ENCODE measurements around the gene ZC2HC1B. TPM values are rescaled to one million over a fixed set of nuclear protein-coding genes. Genes with fewer than 3 reads are reported as not detected.

Gene ZC2HC1B, protein sequence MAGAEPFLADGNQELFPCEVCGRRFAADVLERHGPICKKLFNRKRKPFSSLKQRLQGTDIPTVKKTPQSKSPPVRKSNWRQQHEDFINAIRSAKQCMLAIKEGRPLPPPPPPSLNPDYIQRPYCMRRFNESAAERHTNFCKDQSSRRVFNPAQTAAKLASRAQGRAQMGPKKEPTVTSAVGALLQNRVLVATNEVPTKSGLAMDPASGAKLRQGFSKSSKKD
- total RNA-seq (under 1 TPM in 1 of 2 donors, not detected in 1; 0.34 TPM), total RNA-seq (0 to 0.46 reads per million in 2 donors)

DNA sequence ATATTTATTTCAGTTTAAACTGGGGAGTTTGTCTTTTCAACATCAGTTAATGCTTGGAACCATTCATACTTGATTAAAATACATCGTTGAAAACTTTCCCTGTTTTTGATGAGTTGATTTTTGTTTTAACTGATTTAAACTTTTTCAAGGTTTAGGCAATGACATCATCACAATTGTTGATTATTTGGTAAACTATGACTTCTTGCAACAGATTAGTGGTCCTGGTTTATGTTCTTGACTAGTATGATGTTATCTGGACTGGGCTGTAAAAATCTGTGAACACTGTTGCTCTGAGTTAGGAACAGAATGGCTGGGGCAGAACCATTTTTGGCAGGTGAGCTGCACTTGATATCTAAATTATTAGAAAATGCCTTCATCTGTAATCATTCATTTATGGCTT lies at the start of gene ZC2HC1B:
Gene ZC2HC1B, plus strand, starts transcription at position 241 of the 400 bp plus-strand sequence. Its CDS starts 66 bp downstream, at position 307.
- H3K27ac Mint-ChIP-seq: no peak within 1 kb of the TSS
- no peak for DNase-seq
- peaks cover 13% of the 10 kb centered on the region for H3K36me3 Mint-ChIP-seq (ENCODE audit: low read depth)
- H3K9me3 ChIP-seq (ENCODE audit: control insufficient read depth, low read length, poor library complexity, severe bottlenecking): no peaks in the 10 kb centered on the region
- no peak for ATAC-seq
- H3K4me1 Mint-ChIP-seq: no peaks in the 10 kb centered on the region
- H3K27me3 Mint-ChIP-seq: no peaks in the 10 kb centered on the region
- no peak within 1 kb of the TSS for H3K4me3 Mint-ChIP-seq

DNA sequence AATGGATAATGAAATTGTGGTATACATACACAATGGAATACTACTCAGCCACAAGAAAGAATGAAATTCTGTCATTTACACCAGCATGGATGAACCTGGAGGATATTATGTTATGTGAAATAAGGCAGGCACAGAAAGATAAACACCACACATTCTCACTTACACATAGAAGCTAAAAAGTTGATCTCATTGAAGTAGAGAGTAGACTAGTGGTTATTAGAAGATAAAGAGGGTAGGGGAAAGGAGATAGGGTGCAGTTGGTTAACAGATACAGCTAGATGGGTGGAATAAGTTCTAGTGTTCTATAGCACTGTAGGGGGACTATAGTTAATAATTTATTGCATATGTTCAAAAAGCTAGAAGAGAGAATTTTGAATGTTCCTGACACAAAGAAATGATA lies 46.7 kb upstream of the ZC2HC1B start:
- ATAC-seq (no peak), DNase-seq (no peak)
- Mint-ChIP-seq H3K4me1 (peaks cover 5% of the 10 kb centered on the region), H3K27ac (peak overlapping the region; percentile 59), H3K36me3 (ENCODE audit: low read depth) (peaks cover 4% of the 10 kb centered on the region), H3K4me3 (no peak overlapping the region), H3K27me3 (no peaks in the 10 kb centered on the region)
- H3K9me3 ChIP-seq (ENCODE audit: control insufficient read depth, low read length, poor library complexity, severe bottlenecking): no peaks in the 10 kb centered on the region

DNA sequence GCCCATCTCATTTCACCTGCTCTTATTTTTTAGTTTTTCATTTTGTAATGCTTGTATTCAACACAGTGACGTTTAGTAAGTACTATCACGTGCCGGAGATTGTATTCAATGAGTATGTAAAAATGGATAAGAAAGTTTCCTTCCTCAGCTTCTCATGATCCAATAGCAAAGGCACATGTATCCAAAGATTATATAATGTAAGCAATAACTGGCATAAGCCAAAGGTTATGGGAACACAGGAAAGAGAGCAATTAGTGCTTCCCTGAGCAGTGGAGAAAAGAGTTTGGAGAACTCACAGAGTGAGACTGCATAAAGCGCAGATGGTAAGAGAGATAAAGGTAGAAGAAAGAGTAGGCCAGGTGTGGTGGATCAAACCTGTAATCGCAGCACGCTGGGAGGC lies 42.9 kb upstream of the ZC2HC1B start:
- Mint-ChIP-seq H3K36me3 (ENCODE audit: low read depth) (peaks cover 10% of the 10 kb centered on the region), H3K4me3 (no peak overlapping the region), H3K4me1 (peaks cover 8% of the 10 kb centered on the region), H3K27ac (peak overlapping the region; percentile 62), H3K27me3 (no peaks in the 10 kb centered on the region)
- H3K9me3 ChIP-seq (ENCODE audit: control insufficient read depth, low read length, poor library complexity, severe bottlenecking): no peaks in the 10 kb centered on the region
- no peak for ATAC-seq
- no peak for DNase-seq

DNA sequence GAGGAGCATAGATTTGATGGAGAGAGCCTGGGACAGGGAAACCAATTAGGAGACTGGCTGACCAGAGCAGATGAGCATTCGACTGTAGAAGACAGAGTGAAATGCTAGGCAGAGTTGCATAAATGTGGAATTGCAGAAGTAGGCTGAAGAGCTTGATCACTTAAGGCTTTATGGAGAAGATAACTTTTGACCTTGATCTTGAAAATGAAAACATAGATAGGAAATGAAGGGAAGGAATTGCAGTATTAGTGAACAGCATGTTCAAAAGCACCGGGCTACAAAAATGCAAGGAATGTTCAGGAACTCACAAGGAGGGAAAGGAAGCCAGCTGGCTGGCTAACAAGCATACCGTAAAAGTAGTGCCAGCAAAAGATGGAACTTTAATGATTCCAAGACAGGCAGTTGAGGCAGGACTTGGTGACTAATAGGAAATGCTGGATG lies 41.7 kb upstream of the ZC2HC1B start:
- Mint-ChIP-seq H3K27ac (peak overlapping the region; percentile 67), H3K4me1 (peaks cover 8% of the 10 kb centered on the region), H3K36me3 (ENCODE audit: low read depth) (peaks cover 9% of the 10 kb centered on the region), H3K4me3 (no peak overlapping the region), H3K27me3 (no peaks in the 10 kb centered on the region)
- no peak for DNase-seq
- no peak for ATAC-seq
- H3K9me3 ChIP-seq (ENCODE audit: control insufficient read depth, low read length, poor library complexity, severe bottlenecking): no peaks in the 10 kb centered on the region

DNA sequence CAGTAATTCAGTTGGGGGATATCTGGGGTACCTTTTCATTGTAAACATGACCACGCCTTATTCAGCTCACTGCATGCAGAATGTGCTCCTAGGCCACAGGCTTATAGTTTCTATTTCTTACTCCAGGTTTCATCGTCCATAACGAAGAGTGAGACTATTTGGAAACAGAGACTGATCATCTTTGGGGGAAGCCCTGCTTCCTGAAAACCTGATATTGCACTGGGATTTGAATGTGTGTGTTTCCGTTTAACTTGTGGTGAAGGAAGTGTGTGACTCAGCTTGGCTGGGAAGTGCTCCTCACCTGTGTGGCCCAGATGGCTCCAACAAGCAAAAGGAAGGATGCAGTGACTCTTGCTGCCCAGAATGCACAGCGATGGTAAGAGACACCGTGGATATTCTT lies 40.7 kb upstream of the ZC2HC1B start:
- no peak for DNase-seq
- ATAC-seq: no peak
- Mint-ChIP-seq H3K4me3 (no peak overlapping the region), H3K27me3 (no peaks in the 10 kb centered on the region), H3K36me3 (ENCODE audit: low read depth) (peaks cover 8% of the 10 kb centered on the region), H3K27ac (no peak overlapping the region), H3K4me1 (peaks cover 8% of the 10 kb centered on the region)
- H3K9me3 ChIP-seq (ENCODE audit: control insufficient read depth, low read length, poor library complexity, severe bottlenecking): no peaks in the 10 kb centered on the region

DNA sequence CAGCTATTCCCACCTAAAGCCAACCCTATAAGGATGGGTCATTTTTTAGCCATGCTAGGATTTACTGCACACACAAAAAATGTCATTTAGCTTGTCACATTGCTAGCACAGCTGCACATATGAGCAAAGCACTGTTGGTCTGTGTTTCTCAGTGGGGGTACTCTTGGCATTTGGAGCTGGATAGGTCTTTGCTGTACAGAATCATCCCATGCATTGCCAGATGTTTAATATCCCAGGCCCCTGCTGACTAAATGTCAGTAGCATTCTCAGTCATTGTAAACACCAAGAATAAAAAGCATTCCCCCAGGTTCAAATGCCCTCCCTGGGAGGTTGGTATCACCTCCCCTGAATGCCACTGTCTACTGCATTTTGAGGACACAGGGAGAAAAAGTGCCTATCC lies 35.7 kb upstream of the ZC2HC1B start:
- Mint-ChIP-seq H3K4me3 (no peak overlapping the region), H3K4me1 (peaks cover 3% of the 10 kb centered on the region), H3K27me3 (no peaks in the 10 kb centered on the region), H3K36me3 (ENCODE audit: low read depth) (peaks cover 4% of the 10 kb centered on the region), H3K27ac (no peak overlapping the region)
- no peak for DNase-seq
- no peak for ATAC-seq
- H3K9me3 ChIP-seq (ENCODE audit: control insufficient read depth, low read length, poor library complexity, severe bottlenecking): no peaks in the 10 kb centered on the region

DNA sequence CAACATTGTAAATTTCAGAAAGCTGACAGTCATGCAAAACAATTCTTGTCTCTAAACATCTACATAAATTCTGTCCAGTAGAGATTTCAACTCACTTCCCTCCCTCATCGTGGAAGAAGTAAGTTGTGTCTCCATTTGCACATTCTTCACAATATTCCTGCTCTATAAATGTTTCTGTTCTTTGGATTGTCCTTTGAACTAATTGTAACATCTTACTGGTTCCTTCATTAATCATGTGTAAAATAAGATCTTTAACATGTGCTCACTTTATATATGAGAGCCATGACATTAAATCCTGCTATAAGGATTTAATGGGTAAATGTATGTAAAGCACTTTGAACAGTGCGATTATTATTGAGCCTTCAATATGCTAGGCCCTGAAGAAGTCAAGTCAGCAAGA lies 28.1 kb upstream of the ZC2HC1B start:
- ATAC-seq: no peak
- H3K4me1 Mint-ChIP-seq: no peaks in the 10 kb centered on the region
- no peak overlapping the region for H3K27ac Mint-ChIP-seq
- H3K36me3 Mint-ChIP-seq (ENCODE audit: low read depth): no peaks in the 10 kb centered on the region
- H3K9me3 ChIP-seq (ENCODE audit: control insufficient read depth, low read length, poor library complexity, severe bottlenecking): no peaks in the 10 kb centered on the region
- no peaks in the 10 kb centered on the region for H3K27me3 Mint-ChIP-seq
- H3K4me3 Mint-ChIP-seq: no peak overlapping the region
- DNase-seq: no peak

DNA sequence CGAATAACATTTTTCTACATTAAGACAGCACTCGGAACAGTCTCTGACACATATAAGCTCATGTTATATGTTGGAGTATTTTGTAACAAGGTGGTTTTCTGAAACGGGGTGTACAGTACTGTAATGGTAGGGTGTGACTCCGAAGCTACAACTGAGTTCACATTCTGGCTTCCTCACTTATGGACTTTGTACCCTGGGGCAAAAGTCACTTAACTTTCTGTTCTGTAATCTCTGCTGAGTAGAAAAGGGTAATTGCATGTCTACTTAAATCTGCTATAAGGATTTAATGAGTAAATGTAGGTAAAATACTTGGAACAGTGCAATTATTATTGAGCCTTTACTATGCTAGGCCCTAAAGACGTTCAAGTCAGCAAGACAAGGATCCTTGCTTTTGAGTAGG lies 25.9 kb upstream of the ZC2HC1B start:
- no peak overlapping the region for H3K27ac Mint-ChIP-seq
- no peaks in the 10 kb centered on the region for H3K27me3 Mint-ChIP-seq
- peaks cover 3% of the 10 kb centered on the region for H3K4me1 Mint-ChIP-seq
- no peaks in the 10 kb centered on the region for H3K36me3 Mint-ChIP-seq (ENCODE audit: low read depth)
- no peak for DNase-seq
- H3K9me3 ChIP-seq (ENCODE audit: control insufficient read depth, low read length, poor library complexity, severe bottlenecking): no peaks in the 10 kb centered on the region
- ATAC-seq: no peak
- no peak overlapping the region for H3K4me3 Mint-ChIP-seq

DNA sequence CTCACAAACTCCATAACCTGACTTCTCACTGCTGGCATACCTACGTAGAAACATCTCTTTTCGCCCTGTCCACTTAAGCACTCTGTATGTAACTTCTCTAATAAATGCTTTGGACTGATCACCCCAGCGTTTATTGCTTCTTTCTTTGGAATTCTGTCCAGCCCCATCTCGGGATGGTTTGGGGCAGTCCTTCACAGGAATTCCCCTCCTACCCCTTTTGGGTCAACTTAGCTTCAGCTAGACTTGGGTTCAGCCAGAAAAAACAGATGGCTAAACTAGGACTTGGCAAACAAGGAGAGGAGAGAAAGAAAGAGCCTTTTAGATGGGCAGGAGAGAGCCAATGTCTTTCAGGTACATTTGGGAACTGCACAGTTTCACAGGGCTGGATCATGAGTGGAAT lies 25.1 kb upstream of the ZC2HC1B start:
- H3K27ac Mint-ChIP-seq: no peak overlapping the region
- H3K36me3 Mint-ChIP-seq (ENCODE audit: low read depth): no peaks in the 10 kb centered on the region
- H3K27me3 Mint-ChIP-seq: no peaks in the 10 kb centered on the region
- no peak overlapping the region for H3K4me3 Mint-ChIP-seq
- ATAC-seq (no peak), DNase-seq (no peak)
- H3K4me1 Mint-ChIP-seq: peaks cover 10% of the 10 kb centered on the region
- no peaks in the 10 kb centered on the region for H3K9me3 ChIP-seq (ENCODE audit: control insufficient read depth, low read length, poor library complexity, severe bottlenecking)

DNA sequence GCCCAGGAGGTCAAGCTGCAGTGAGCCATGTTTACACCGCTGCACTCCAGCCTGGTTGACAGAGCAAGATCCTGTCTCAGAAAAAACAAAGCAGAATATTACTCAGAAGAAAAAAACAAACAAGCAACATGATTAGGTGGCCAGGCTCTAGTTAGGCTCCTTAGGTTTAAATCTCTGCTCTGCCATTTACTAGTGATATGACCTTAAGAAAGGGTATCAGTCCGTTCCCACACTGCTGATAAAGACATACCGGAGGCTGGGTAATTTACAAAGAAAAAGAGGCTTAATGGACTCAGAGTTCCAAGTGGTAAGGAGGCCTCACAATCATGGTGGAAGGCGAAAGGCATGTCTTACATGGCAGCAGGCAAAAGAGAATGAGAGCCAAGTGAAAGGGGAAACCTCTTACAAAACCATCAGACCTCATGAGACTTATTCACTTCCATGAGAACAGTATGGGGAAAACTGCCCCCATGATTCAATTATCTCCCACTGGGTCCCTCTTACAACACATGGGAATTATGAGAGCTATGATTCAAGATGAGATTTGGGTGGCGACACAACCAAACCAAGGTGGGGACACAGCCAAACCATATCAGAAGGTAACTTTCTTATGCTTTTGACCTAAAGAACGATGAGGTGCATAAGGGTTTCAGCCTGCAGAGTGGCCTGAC lies 23.5 kb upstream of the ZC2HC1B start:
- Mint-ChIP-seq H3K27ac (no peak overlapping the region), H3K4me3 (peak overlapping the region; percentile 33)
- ATAC-seq: no peak

DNA sequence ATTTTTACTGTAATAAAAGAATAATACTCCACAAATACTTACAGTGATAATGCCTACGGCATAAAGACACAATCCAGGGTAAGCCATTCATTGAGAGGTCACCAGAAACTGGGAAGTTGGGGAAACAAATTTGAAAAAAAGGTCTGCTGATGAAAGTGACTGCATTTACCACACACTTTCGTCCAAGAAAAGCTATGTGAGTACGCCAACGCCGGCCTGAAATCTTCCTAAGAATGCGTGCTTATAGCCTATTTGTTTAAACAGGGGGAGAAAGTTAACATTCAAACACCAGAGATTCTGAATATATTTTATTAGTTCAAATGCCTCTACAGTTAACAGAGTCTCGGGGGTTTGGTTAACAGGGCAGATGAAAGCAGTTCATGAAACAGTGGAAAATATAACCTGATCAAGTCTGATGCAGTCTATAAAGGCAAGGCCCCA lies 21.8 kb upstream of the ZC2HC1B start:
- Mint-ChIP-seq H3K27ac (peak overlapping the region; percentile 97), H3K4me3 (peak overlapping the region; percentile 91), H3K27me3 (no peaks in the 10 kb centered on the region), H3K36me3 (ENCODE audit: low read depth) (peaks cover 2% of the 10 kb centered on the region), H3K4me1 (peaks cover 18% of the 10 kb centered on the region)
- DNase-seq (no peak), ATAC-seq (peak; percentile 51)
- H3K9me3 ChIP-seq (ENCODE audit: control insufficient read depth, low read length, poor library complexity, severe bottlenecking): no peaks in the 10 kb centered on the region

More for the DNA sequence above, 23.5 kb upstream of the ZC2HC1B start:
- Mint-ChIP-seq H3K36me3 (ENCODE audit: low read depth) (no peaks in the 10 kb centered on the region), H3K4me1 (peaks cover 15% of the 10 kb centered on the region), H3K27me3 (no peaks in the 10 kb centered on the region)
- H3K9me3 ChIP-seq (ENCODE audit: control insufficient read depth, low read length, poor library complexity, severe bottlenecking): no peaks in the 10 kb centered on the region
- no peak for DNase-seq

DNA sequence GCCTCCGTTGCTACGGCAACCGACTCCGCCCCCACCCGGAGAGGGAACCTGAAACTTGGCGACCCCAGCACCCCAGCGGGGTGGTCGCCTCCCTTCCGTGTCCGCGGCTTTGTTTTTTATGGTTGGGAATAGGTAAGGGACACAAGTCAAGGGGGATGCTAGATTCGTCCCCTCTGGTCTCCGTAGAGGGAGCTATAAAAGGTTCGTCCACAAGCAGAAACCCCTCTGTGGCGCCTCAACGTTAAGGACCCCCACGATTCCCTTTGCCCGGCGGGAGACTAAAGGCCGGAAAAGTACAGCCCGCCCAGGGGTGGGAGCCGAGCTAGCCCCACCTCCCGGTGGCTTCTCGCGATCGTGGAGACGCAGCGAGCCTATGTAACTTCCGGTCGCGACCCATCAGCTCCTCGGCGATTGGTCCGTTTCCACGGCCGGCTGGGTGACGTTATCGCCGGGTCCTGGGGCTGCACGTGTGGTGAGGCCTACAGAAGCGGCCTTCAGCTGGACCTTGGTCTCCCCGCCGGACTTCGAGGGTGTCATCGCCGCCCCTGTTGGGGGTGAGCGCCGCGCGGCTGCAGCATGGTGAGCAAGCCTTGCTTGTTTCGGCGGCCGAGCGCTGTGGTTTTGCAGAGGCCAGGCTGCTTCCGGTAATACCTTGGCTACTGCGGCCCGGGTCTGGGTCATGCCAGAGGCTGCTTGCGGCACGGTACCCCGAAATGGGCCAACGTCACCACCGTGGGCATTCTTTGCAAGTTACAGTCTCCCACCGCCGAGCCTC lies 21.2 kb upstream of the ZC2HC1B start, which contains the start of gene LTV1:
Gene LTV1, plus strand, starts transcription at position 437 of the 775 bp plus-strand sequence. Its CDS starts 140 bp downstream, at position 577.
- no peaks in the 10 kb centered on the region for H3K9me3 ChIP-seq (ENCODE audit: control insufficient read depth, low read length, poor library complexity, severe bottlenecking)
- DNase-seq (peak; percentile 84 to 86 (median 85)), ATAC-seq (peak; percentile 99)
- peak within 1 kb of the TSS; percentile 91 for H3K4me3 Mint-ChIP-seq
- H3K27me3 Mint-ChIP-seq: no peaks in the 10 kb centered on the region
- H3K4me1 Mint-ChIP-seq: peaks cover 18% of the 10 kb centered on the region
- H3K27ac Mint-ChIP-seq: peak within 1 kb of the TSS; percentile 97
- peaks cover 2% of the 10 kb centered on the region for H3K36me3 Mint-ChIP-seq (ENCODE audit: low read depth)

DNA sequence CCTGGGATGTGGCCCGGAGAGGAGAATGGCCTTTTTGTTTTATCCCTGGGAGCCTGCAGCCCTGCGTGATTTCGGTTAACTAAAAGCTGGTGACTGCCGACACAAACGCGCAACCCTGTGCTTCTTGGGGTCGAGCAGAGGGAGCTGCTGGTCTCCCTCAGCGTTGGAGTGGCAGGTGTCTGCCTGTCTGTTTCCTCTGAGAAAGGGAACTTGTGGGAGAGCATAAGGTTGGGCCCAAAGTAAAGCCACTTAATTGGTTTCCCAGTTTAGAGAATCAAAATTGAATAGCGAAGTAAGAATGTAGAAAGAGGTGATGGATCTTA lies 20.6 kb upstream of the ZC2HC1B start:
- no peaks in the 10 kb centered on the region for H3K9me3 ChIP-seq (ENCODE audit: control insufficient read depth, low read length, poor library complexity, severe bottlenecking)
- Mint-ChIP-seq H3K27me3 (no peaks in the 10 kb centered on the region), H3K36me3 (ENCODE audit: low read depth) (peaks cover 5% of the 10 kb centered on the region), H3K4me3 (peak overlapping the region; percentile 91), H3K4me1 (peaks cover 22% of the 10 kb centered on the region), H3K27ac (peak overlapping the region; percentile 97)
- no peak for DNase-seq
- peak; percentile 16 for ATAC-seq

Measured in T-helper 17 cell (primary cell).